WTC11 (cell line): ENCODE measurements around the gene OR2AK2. TPM values are rescaled to one million over a fixed set of nuclear protein-coding genes. Genes with fewer than 3 reads are reported as not detected.

Experiments
- ATAC-seq: fragments of 200-7000 bp; cut with Tn5 transposase; 2 replicates; pipeline ENCODE4 v1.10.0; 2021; ENCODE audit warnings: mild to moderate bottlenecking, moderate library complexity
- CTCF ChIA-PET: fragments of 300-600 bp; sonication (Branson Sonifier 250); formaldehyde crosslinking; loops from one replicate; lab custom pipeline; 2021; ENCODE audit warnings: antibody characterized with exemption; lab: Charles Lee
- POLR2A ChIA-PET: fragments of 350-600 bp; sonication (Branson Sonifier 250); formaldehyde crosslinking; loops from one replicate; lab custom pipeline; 2021; ENCODE audit warnings: antibody characterized with exemption; lab: Charles Lee
- DNase-seq: peaks from one replicate; pipeline ENCODE4 v3.0.0; 2021; ENCODE audit warnings: low spot score
- H3K27ac Mint-ChIP-seq: 2 replicates; pipeline ENCODE4 v1.8.0; 2021; ENCODE audit warnings: mixed read lengths
- H3K27me3 Mint-ChIP-seq: 2 replicates; pipeline ENCODE4 v1.8.0; 2021; ENCODE audit warnings: low read depth, mild to moderate bottlenecking, moderate library complexity, mixed read lengths
- H3K36me3 Mint-ChIP-seq: 2 replicates; pipeline ENCODE4 v1.8.0; 2021; ENCODE audit warnings: mixed read lengths
- H3K4me1 Mint-ChIP-seq: 2 replicates; pipeline ENCODE4 v1.8.0; 2022; ENCODE audit warnings: mixed read lengths
- H3K4me3 Mint-ChIP-seq: 2 replicates; pipeline ENCODE4 v1.8.0; 2021; ENCODE audit warnings: mild to moderate bottlenecking, moderate library complexity, mixed read lengths
- H3K9me3 Mint-ChIP-seq: 2 replicates; pipeline ENCODE4 v1.8.0; 2021; ENCODE audit warnings: mixed read lengths
- ATF1 ChIP-seq: sonication (generic); formaldehyde crosslinking; IDR thresholded peaks from 2 replicates; pipeline ENCODE4 v1.8.1; 2023; ENCODE audit warnings: mild to moderate bottlenecking, moderate library complexity, missing genetic modification reagents
- CREB1 ChIP-seq: sonication (generic); formaldehyde crosslinking; IDR thresholded peaks from 2 replicates; pipeline ENCODE4 v1.8.0; 2023; ENCODE audit warnings: mild to moderate bottlenecking, missing genetic modification reagents
- CREM ChIP-seq: sonication (generic); formaldehyde crosslinking; IDR thresholded peaks from 2 replicates; pipeline ENCODE4 v1.8.1; 2022; ENCODE audit warnings: mild to moderate bottlenecking, missing genetic modification reagents, moderate library complexity
- GRHL2 ChIP-seq: fragments of 250-450 bp; sonication (Bioruptor Pico); IDR thresholded peaks from 2 replicates; pipeline ENCODE4 v1.8.0; 2022; ENCODE audit warnings: mild to moderate bottlenecking, moderate library complexity; ENCODE audit not compliant: insufficient replicate concordance, severe bottlenecking
- JUN ChIP-seq: sonication (generic); formaldehyde crosslinking; IDR thresholded peaks from 2 replicates; pipeline ENCODE4 v1.8.0; 2023; ENCODE audit warnings: mild to moderate bottlenecking, missing genetic modification reagents
- MYBL2 ChIP-seq: sonication (generic); formaldehyde crosslinking; IDR thresholded peaks from 2 replicates; pipeline ENCODE4 v1.8.1; 2023; ENCODE audit warnings: mild to moderate bottlenecking, moderate library complexity, missing genetic modification reagents
- NFE2L1 ChIP-seq: sonication (generic); formaldehyde crosslinking; IDR thresholded peaks from 2 replicates; pipeline ENCODE4 v1.8.1; 2023; ENCODE audit warnings: missing genetic modification reagents
- NR2C2 ChIP-seq: sonication (generic); formaldehyde crosslinking; IDR thresholded peaks from 2 replicates; pipeline ENCODE4 v1.8.0; 2022; ENCODE audit warnings: mild to moderate bottlenecking, missing genetic modification reagents
- NR3C1 ChIP-seq: sonication (generic); formaldehyde crosslinking; conservative IDR thresholded peaks from 2 replicates; pipeline ENCODE4 v1.8.1; 2023; ENCODE audit warnings: low read depth, mild to moderate bottlenecking, missing genetic modification reagents
- RORB ChIP-seq: fragments of 250-450 bp; sonication (Bioruptor Pico); IDR thresholded peaks from 2 replicates; pipeline ENCODE4 v1.9.0; 2021; ENCODE audit warnings: mild to moderate bottlenecking
- ZBTB21 ChIP-seq: sonication (generic); formaldehyde crosslinking; IDR thresholded peaks from 2 replicates; pipeline ENCODE4 v1.8.1; 2023; ENCODE audit warnings: mild to moderate bottlenecking, missing genetic modification reagents, borderline replicate concordance
- ZNF219 ChIP-seq: sonication (generic); formaldehyde crosslinking; IDR thresholded peaks from 2 replicates; pipeline ENCODE4 v1.8.0; 2023; ENCODE audit warnings: missing genetic modification reagents, mild to moderate bottlenecking, borderline replicate concordance
- ZNF263 ChIP-seq: sonication (generic); formaldehyde crosslinking; IDR thresholded peaks from 2 replicates; pipeline ENCODE4 v1.8.1; 2022; ENCODE audit warnings: low read depth, mild to moderate bottlenecking, moderate library complexity, missing genetic modification reagents
- ZNF396 ChIP-seq: fragments of 250-450 bp; sonication (Bioruptor Pico); IDR thresholded peaks from 2 replicates; pipeline ENCODE4 v1.8.0; 2021; ENCODE audit warnings: mild to moderate bottlenecking, moderate library complexity, borderline replicate concordance
- ZNF416 ChIP-seq: fragments of 250-450 bp; sonication (Bioruptor Pico); IDR thresholded peaks from 2 replicates; pipeline ENCODE4 v1.9.0; 2021; ENCODE audit warnings: mild to moderate bottlenecking, inconsistent platforms
- total RNA-seq: library from RNA; stranded (reverse); gene quantifications from 3 replicates; pipeline ENCODE4 v1.2.3, GENCODE V29; 2021
- TF ChIP-seq, protein P1 (sequence below): fragments of 200-600 bp; IDR thresholded peaks from 2 replicates; pipeline ENCODE4 v1.8.0; 2022; ENCODE audit warnings: antibody characterized with exemption
- TF ChIP-seq, protein P2 (sequence below): sonication (generic); formaldehyde crosslinking; IDR thresholded peaks from 2 replicates; pipeline ENCODE4 v1.8.0; 2023; ENCODE audit warnings: missing genetic modification reagents, mild to moderate bottlenecking, borderline replicate concordance
- TF ChIP-seq, protein P3 (sequence below): sonication (generic); formaldehyde crosslinking; IDR thresholded peaks from 2 replicates; pipeline ENCODE4 v1.8.1; 2023; ENCODE audit warnings: mild to moderate bottlenecking, missing genetic modification reagents, moderate library complexity
- TF ChIP-seq, protein P4 (sequence below): sonication (generic); formaldehyde crosslinking; conservative IDR thresholded peaks from 2 replicates; pipeline ENCODE4 v1.8.1; 2022; ENCODE audit warnings: mild to moderate bottlenecking, missing genetic modification reagents
- TF ChIP-seq, protein P5 (sequence below): sonication (generic); formaldehyde crosslinking; IDR thresholded peaks from 2 replicates; pipeline ENCODE4 v1.8.1; 2022; ENCODE audit warnings: mild to moderate bottlenecking, moderate library complexity, missing genetic modification reagents

The OR2AK2 gene
- total RNA-seq, 1 experiment from 2014 or later, result not detected

DNA sequence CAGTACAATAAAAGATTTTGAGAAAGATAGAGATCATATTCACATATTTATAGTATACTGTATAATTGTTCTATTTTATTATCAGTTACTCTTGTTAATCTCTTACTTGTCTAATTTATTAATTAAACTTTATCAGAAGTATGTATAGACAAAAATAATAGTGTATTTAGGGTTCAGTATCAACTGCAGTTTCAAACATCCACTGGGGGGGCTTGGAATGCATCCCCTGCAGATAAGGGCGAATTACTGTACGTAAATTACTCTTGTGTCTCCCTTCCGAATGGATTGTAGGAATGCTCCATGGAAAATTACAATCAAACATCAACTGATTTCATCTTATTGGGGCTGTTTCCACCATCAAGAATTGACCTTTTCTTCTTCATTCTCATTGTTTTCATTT lies 16.5 kb upstream of the OR2AK2 start, which contains the start of gene OR2L8 (continued):
- no peak for TF ChIP-seq ZNF416 (CRISPR knock-in tag)
- no peak for TF ChIP-seq RORB (CRISPR knock-in tag)
- TF ChIP-seq NR2C2 (CRISPR knock-in tag), result no peak
- no peak for TF ChIP-seq NR3C1 (CRISPR knock-in tag)
- TF ChIP-seq CREM (CRISPR knock-in tag), result no peak
- no peak for TF ChIP-seq ATF1 (CRISPR knock-in tag)
- no peak for TF ChIP-seq ZBTB21
- no peak for TF ChIP-seq MYBL2
- TF ChIP-seq, all 79 proteins: peak for 0

DNA sequence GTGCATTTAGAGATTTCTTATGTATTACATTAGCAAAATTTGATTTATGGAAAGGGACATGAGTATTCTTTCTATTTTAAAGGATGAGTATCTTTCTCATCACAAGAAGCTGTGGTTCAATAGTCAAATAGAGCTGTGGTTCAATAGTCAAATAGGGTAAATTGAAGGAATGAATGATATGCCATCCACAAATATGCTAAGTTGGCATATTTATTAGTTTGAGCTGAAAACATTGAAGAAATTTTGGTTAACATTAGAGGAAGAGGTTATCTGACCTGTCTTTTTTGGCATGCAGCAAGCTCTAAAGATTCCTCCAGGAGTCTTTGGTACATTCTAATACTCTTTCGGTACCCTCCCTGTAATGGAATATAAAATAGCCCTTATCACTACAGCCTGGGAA lies 11.6 kb upstream of the OR2AK2 start:
- POLR2A ChIA-PET, result no interaction called here
- Mint-ChIP-seq H3K9me3 (peaks cover 66% of the 10 kb centered on the region), H3K36me3 (peaks cover 51% of the 10 kb centered on the region), H3K27me3 (peaks cover 9% of the 10 kb centered on the region; the same call in 1 of the 2 replicates), H3K4me3 (no peak overlapping the region), H3K27ac (no peak overlapping the region), H3K4me1 (no peaks in the 10 kb centered on the region)
- DNase-seq, result no peak
- no peak for ATAC-seq
- CTCF ChIA-PET, result no interaction called here
- TF ChIP-seq, protein P1, sequence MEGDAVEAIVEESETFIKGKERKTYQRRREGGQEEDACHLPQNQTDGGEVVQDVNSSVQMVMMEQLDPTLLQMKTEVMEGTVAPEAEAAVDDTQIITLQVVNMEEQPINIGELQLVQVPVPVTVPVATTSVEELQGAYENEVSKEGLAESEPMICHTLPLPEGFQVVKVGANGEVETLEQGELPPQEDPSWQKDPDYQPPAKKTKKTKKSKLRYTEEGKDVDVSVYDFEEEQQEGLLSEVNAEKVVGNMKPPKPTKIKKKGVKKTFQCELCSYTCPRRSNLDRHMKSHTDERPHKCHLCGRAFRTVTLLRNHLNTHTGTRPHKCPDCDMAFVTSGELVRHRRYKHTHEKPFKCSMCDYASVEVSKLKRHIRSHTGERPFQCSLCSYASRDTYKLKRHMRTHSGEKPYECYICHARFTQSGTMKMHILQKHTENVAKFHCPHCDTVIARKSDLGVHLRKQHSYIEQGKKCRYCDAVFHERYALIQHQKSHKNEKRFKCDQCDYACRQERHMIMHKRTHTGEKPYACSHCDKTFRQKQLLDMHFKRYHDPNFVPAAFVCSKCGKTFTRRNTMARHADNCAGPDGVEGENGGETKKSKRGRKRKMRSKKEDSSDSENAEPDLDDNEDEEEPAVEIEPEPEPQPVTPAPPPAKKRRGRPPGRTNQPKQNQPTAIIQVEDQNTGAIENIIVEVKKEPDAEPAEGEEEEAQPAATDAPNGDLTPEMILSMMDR, result no peak
- TF ChIP-seq ZNF219 (CRISPR knock-in tag), result no peak
- TF ChIP-seq, protein P2, sequence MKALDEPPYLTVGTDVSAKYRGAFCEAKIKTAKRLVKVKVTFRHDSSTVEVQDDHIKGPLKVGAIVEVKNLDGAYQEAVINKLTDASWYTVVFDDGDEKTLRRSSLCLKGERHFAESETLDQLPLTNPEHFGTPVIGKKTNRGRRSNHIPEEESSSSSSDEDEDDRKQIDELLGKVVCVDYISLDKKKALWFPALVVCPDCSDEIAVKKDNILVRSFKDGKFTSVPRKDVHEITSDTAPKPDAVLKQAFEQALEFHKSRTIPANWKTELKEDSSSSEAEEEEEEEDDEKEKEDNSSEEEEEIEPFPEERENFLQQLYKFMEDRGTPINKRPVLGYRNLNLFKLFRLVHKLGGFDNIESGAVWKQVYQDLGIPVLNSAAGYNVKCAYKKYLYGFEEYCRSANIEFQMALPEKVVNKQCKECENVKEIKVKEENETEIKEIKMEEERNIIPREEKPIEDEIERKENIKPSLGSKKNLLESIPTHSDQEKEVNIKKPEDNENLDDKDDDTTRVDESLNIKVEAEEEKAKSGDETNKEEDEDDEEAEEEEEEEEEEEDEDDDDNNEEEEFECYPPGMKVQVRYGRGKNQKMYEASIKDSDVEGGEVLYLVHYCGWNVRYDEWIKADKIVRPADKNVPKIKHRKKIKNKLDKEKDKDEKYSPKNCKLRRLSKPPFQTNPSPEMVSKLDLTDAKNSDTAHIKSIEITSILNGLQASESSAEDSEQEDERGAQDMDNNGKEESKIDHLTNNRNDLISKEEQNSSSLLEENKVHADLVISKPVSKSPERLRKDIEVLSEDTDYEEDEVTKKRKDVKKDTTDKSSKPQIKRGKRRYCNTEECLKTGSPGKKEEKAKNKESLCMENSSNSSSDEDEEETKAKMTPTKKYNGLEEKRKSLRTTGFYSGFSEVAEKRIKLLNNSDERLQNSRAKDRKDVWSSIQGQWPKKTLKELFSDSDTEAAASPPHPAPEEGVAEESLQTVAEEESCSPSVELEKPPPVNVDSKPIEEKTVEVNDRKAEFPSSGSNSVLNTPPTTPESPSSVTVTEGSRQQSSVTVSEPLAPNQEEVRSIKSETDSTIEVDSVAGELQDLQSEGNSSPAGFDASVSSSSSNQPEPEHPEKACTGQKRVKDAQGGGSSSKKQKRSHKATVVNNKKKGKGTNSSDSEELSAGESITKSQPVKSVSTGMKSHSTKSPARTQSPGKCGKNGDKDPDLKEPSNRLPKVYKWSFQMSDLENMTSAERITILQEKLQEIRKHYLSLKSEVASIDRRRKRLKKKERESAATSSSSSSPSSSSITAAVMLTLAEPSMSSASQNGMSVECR (CRISPR knock-in tag), result no peak
- TF ChIP-seq JUN (CRISPR knock-in tag), result no peak
- TF ChIP-seq, protein P3, sequence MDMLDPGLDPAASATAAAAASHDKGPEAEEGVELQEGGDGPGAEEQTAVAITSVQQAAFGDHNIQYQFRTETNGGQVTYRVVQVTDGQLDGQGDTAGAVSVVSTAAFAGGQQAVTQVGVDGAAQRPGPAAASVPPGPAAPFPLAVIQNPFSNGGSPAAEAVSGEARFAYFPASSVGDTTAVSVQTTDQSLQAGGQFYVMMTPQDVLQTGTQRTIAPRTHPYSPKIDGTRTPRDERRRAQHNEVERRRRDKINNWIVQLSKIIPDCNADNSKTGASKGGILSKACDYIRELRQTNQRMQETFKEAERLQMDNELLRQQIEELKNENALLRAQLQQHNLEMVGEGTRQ, result no peak
- TF ChIP-seq ZNF263, result no peak
- TF ChIP-seq GRHL2 (CRISPR knock-in tag), result no peak
- TF ChIP-seq NR3C1 (CRISPR knock-in tag), result no peak
- no peak for TF ChIP-seq ZNF396 (CRISPR knock-in tag)
- TF ChIP-seq, protein P4, sequence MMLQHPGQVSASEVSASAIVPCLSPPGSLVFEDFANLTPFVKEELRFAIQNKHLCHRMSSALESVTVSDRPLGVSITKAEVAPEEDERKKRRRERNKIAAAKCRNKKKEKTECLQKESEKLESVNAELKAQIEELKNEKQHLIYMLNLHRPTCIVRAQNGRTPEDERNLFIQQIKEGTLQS (CRISPR knock-in tag), result no peak
- no peak for TF ChIP-seq NFE2L1 (CRISPR knock-in tag)
- no peak for TF ChIP-seq CREB1 (CRISPR knock-in tag)
- no peak for TF ChIP-seq RORB (CRISPR knock-in tag)
- TF ChIP-seq, protein P5, sequence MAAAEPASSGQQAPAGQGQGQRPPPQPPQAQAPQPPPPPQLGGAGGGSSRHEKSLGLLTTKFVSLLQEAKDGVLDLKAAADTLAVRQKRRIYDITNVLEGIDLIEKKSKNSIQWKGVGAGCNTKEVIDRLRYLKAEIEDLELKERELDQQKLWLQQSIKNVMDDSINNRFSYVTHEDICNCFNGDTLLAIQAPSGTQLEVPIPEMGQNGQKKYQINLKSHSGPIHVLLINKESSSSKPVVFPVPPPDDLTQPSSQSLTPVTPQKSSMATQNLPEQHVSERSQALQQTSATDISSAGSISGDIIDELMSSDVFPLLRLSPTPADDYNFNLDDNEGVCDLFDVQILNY, result no peak
